Psoas muscle (tissue), 8 donors: ENCODE measurements around the gene HS3ST3A1. TPM values are rescaled to one million over a fixed set of nuclear protein-coding genes. Genes with fewer than 3 reads are reported as not detected.

Source experiments
- ATAC-seq, 4 donors: fragments of 200-7000 bp; cut with Tn5 transposase; one replicate each; pipeline ENCODE4 v1.9.1; 2020; ENCODE audit warnings: moderate library complexity in 3 of 4, mild to moderate bottlenecking in 2 of 4
- DNase-seq, 2 donors: peaks; one replicate each; pipeline ENCODE4 v3.0.0-alpha.2; 2020
- H3K27ac ChIP-seq: fragments of 200-600 bp; one replicate; pipeline ENCODE4 v1.8.0; 2022
- H3K27me3 ChIP-seq, 3 donors: fragments of 200-600 bp in 1 of 3; one replicate each; pipeline versions ENCODE4 v1.6.1 to v1.8.0; 2013 to 2022; ENCODE audit warnings: low read length in 2 of 3, mild to moderate bottlenecking in 2 of 3, moderate library complexity in 1 of 3; ENCODE audit not compliant: insufficient read depth in 3 of 3
- H3K36me3 ChIP-seq, 2 donors: fragments of 200-600 bp in 1 of 2; one replicate each; pipeline versions ENCODE4 v1.6.1 to v1.8.0; 2013 to 2022; ENCODE audit warnings: low read depth in 1 of 2, mild to moderate bottlenecking in 1 of 2, moderate library complexity in 1 of 2; ENCODE audit not compliant: insufficient read depth in 1 of 2
- H3K4me1 ChIP-seq: fragments of 200-600 bp; one replicate; pipeline ENCODE4 v1.8.0; 2022
- H3K4me3 ChIP-seq: fragments of 200-600 bp; one replicate; pipeline ENCODE4 v1.8.0; 2022; ENCODE audit warnings: mild to moderate bottlenecking
- H3K9me3 ChIP-seq: fragments of 200-600 bp; one replicate; pipeline ENCODE4 v1.8.0; 2022
- CTCF ChIP-seq: fragments of 200-600 bp; IDR thresholded peaks from one replicate; pipeline ENCODE4 v1.8.0; 2022; ENCODE audit warnings: antibody characterized with exemption
- WGBS, 3 donors: extraction: QIAGEN DNeasy Blood & Tissue Kit; methylation state at CpG; one replicate each; pipeline versions ENCODE4 v1.1.6 to v1.1.7; 2013; 5-methylcytosine and 5-hydroxymethylcytosine counted together
- intact Hi-C, 2 donors: fragments of 100-400 bp; cut with DNase I; formaldehyde crosslinking; loops; one replicate each; pipeline versions ENCODE4 v1.11.0 to v1.14.2; 2022
- polyA plus RNA-seq, 3 donors: library from polyadenylated mRNA; stranded (reverse); fragments of 200-250 nt; gene quantifications; one replicate each; pipeline ENCODE4 v1.2.3, GENCODE V29; 2013
- total RNA-seq, 4 donors: library from RNA; stranded (reverse); fragmentation: NEBNext Ultra II Directional in 2 of 4; extraction: Animal tissue kit (Norgen Biotek cat#: 25700) in 2 of 4; gene quantifications; one replicate each; pipeline versions ENCODE4 v1.2.1 to v1.2.4, GENCODE V29; 2021 to 2023
- donor health status: healthy with polysubstance abuse.
- donor health status: DM: no; HTN: no; CAD: no; lungs with moderate emphysema.
- donor health status: Bipolar disorder and iron deficiency.
- donor health status: healthy.
- donor health status: DM: yes; HTN: yes; CAD: no.
- donor health status: DM: no; HTN: no; CAD: no.
- donor health status: DM: no; HTN: no; CAD: no.
- donor health status: DM: yes; HTN: yes; CAD: no.

HS3ST3A1 gene
- total and polyA plus RNA-seq, 7 donors: 0.13 to 0.64 (median 0.44) TPM; not detected in 2

GRCh38 chr17:13485327-13485726 lies 116.4 kb downstream of the HS3ST3A1 start:
- DNase-seq (no peak), ATAC-seq (no peak)
- Histone ChIP-seq H3K4me3 (no peak overlapping the region), H3K27me3 (no peaks in the 10 kb centered on the region), H3K4me1 (no peaks in the 10 kb centered on the region), H3K36me3 (no peaks in the 10 kb centered on the region), H3K9me3 (peaks cover 5% of the 10 kb centered on the region), H3K27ac (no peak overlapping the region)
- TF ChIP-seq CTCF: no peak
- intact Hi-C loops: no loop called here
- 84 to 87% (median 85%) methylated on average over 3 of the region's 3 CpGs for WGBS, 3 donors

GRCh38 chr17:13484020-13484419 lies 117.7 kb downstream of the HS3ST3A1 start:
- ATAC-seq (no peak), DNase-seq (no peak)
- Histone ChIP-seq H3K36me3 (no peaks in the 10 kb centered on the region), H3K27ac (no peak overlapping the region), H3K4me3 (no peak overlapping the region), H3K27me3 (no peaks in the 10 kb centered on the region), H3K9me3 (peaks cover 5% of the 10 kb centered on the region), H3K4me1 (no peaks in the 10 kb centered on the region)
- intact Hi-C loops: no loop called here
- WGBS, 3 donors: 90 to 93% (median 93%) methylated on average over 4 of the region's 4 CpGs
- TF ChIP-seq CTCF: no peak

GRCh38 chr17:13480877-13481276 lies 120.9 kb downstream of the HS3ST3A1 start:
- H3K27me3 ChIP-seq: no peaks in the 10 kb centered on the region
- intact Hi-C loops: no loop called here
- no peak for TF ChIP-seq CTCF
- DNase-seq: no peak
- no peak overlapping the region for H3K4me3 ChIP-seq
- no peak for ATAC-seq
- H3K4me1 ChIP-seq: no peaks in the 10 kb centered on the region
- H3K27ac ChIP-seq: no peak overlapping the region
- no peaks in the 10 kb centered on the region for H3K36me3 ChIP-seq
- peaks cover 5% of the 10 kb centered on the region for H3K9me3 ChIP-seq

- 59 to 75% (median 64%) methylated on average over 2 of the region's 2 CpGs for WGBS, 3 donors
- intact Hi-C loops: no loop called here
- ATAC-seq (no peak), DNase-seq (no peak)
- Histone ChIP-seq H3K4me1 (no peaks in the 10 kb centered on the region), H3K27me3 (no peaks in the 10 kb centered on the region), H3K4me3 (no peak overlapping the region), H3K9me3 (peaks cover 5% of the 10 kb centered on the region), H3K36me3 (no peaks in the 10 kb centered on the region), H3K27ac (no peak overlapping the region)
- TF ChIP-seq CTCF: no peak
These were observed 123.4 kb downstream of the HS3ST3A1 start for GRCh38 chr17:13478326-13478830.

GRCh38 chr17:13477180-13477611 lies 124.5 kb downstream of the HS3ST3A1 start:
- TF ChIP-seq CTCF: no peak
- Histone ChIP-seq H3K4me1 (no peaks in the 10 kb centered on the region), H3K27me3 (no peaks in the 10 kb centered on the region), H3K9me3 (peaks cover 5% of the 10 kb centered on the region), H3K4me3 (no peak overlapping the region), H3K27ac (no peak overlapping the region), H3K36me3 (no peaks in the 10 kb centered on the region)
- intact Hi-C loops: no loop called here
- DNase-seq (no peak), ATAC-seq (no peak)
